Hematopoietic multipotent progenitor cell treated with erythropoietin and hydrocortisone succinate and interleukin-3 and kit ligand, for 17 days (in vitro differentiated cells): ENCODE measurements around the gene COL10A1.
"Not testable (repeated sequence)": the region's sequence is repeated elsewhere in the genome, so short reads cannot be mapped to it uniquely, and the experiment has no call there.

Experiments
- DNase-seq: peaks from one replicate; pipeline ENCODE4 v3.0.0-alpha.2; 2015; ENCODE audit warnings: low spot score

Gene COL10A1

DNA sequence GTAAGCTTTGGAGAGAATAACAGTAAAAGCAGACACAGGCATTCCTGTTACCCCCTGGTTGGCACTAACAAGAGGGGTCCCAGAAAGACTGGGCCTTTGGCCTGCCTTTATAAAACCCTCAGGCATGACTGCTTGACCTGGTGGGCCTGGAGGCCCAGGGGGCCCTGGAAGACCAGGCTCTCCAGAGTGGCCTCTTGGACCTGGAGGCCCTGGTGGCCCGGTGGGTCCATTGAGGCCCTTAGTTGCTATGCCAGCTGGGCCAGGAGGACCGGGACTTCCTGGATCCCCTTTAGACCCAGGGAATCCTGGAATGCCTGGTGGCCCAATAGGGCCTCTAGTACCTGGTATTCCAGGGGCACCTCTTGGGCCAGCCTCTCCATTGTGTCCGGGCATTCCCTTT is 5.5 kb downstream of the COL10A1 start:
- no peak for DNase-seq

GRCh38 chr6:116118608-116119007 is 7.3 kb downstream of the COL10A1 start:
- no peak for DNase-seq

DNA sequence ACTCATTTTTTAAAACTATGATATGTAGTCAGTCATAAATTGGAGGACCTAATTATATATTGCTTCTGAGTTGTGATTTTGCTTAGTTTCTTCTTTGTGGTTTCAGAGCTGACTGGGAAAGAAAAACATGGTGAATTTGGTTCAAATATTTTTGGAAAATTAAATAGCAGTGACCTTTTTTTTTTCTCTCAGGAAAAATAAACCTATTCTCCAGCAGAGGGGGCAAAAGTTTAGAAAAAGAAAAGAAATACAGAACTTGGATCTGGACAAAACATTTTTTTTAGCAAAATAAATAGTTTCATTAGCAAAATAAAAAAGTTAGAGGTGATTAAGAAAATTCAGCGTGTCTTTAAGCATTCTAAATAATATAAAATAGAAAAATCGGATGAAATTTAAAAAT is 10.2 kb downstream of the COL10A1 start:
- DNase-seq, result no peak

GRCh38 chr6:116113386-116113785 is 12.5 kb downstream of the COL10A1 start:
- DNase-seq, result no peak

- DNase-seq, result peak; percentile 20
Observed at GRCh38 chr6:116111552-116112528, 14.1 kb downstream of the COL10A1 start.

DNA sequence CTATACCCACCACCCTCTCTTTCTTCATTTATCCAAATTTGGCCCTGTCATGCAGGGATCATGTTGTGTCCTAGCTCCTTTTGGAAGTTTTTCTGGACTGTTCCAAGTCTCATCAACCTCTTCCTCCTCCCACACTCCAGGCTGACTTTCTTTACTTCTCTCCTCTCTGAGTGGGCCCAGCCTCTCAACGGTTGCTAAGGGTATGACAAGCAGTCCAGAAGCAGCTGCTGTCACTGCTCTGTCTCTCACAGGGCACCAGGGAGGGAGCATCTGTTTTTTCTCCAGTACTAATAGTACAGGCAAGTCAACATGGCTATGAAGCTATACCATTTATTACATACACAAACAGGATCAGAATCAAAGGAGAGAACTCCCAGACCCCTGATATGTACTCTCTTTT is 17.1 kb downstream of the COL10A1 start:
- DNase-seq, result no peak

DNA sequence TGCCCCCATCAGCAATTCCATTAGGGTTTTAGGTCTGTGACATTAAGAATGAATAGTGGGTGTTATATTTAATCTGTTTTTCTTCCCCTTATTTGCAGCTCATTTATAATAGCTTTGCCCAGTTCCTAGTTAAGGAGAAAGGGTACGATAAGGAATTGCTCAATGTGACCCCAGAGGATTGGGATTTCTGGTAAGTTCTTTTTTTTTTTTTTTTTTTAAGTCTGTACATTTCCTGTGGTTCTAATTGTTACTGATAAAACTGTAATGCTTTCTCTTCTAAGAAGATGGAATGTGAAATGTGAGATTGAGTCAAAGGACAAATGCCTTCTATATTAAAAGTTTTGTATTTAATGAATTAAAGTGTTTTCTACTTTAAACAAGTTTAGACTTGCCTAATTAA is 19.8 kb downstream of the COL10A1 start:
- no peak for DNase-seq

- no peak for DNase-seq
Observed at GRCh38 chr6:116105247-116105646, 20.7 kb downstream of the COL10A1 start.

DNA sequence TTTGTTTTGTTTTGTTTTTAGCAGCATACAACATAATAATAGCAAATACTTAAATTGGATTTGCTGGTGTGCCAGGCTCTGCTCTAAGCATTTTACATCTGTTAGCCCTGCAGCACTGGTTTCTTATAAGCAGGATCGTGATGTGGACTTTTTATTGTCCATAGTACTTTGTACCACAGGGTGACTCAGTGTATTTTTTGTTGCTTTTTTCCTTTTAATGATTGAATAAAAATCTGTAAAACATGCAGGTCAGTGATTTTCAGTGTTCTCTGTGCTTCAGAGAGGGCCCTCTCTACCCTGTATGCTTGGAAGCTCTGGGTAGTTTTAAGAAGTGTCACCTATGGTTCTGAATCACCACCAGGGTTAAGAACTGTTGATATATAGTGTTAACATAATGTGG is 21.3 kb downstream of the COL10A1 start:
- DNase-seq, result no peak

DNA sequence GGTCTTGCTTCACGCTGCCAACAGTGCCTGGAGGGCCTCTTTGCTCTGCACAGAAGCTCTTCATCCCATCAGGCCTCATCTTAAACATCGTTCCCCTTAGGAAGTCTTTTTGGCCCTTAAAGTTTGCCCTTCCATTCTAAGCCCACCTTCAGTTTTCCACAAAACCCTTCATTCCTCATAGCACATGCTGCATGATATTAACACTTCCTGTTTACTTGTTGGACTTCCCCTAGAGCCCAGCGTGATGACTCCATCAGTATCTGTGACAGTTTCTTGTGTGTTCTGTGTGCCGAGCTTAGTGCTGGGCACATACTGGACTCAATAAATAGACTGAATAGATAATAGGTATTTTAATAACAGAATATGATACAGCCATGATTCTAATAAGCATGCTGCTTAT is 23.1 kb downstream of the COL10A1 start:
- DNase-seq, result no peak

- no peak for DNase-seq
Observed at GRCh38 chr6:116101790-116102189, 24.1 kb downstream of the COL10A1 start.

- DNase-seq, result no peak
Observed at GRCh38 chr6:116101302-116101718, 24.6 kb downstream of the COL10A1 start.

GRCh38 chr6:116100419-116101301 is 25.3 kb downstream of the COL10A1 start, which contains the start of gene NT5DC1:
Gene NT5DC1 (plus strand): TSS chr6:116100853. CDS start chr6:116100931, 78 bp downstream.
- DNase-seq, result peak; percentile 72

DNA sequence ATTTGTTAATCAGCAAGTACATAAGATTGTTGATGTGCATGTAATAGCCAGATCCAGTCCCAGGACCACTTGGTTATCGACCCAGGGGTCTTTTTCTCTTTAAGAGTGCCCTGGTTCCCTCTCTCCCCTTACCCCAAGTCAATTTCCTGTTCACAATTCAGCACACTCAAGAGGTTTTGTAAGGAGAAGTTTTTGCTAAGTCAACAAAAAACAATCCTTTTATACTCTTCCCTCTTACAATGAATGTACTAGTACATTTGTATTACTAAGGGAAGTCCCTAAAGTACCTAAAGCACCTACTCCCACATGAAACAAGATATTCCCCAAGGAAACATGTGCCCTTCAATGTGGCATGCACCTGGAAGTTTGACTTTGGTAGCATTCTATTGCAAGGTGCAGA is 26.9 kb downstream of the COL10A1 start:
- no peak for DNase-seq

- no peak for DNase-seq
Observed at GRCh38 chr6:116096979-116097816, 28.7 kb downstream of the COL10A1 start.

DNA sequence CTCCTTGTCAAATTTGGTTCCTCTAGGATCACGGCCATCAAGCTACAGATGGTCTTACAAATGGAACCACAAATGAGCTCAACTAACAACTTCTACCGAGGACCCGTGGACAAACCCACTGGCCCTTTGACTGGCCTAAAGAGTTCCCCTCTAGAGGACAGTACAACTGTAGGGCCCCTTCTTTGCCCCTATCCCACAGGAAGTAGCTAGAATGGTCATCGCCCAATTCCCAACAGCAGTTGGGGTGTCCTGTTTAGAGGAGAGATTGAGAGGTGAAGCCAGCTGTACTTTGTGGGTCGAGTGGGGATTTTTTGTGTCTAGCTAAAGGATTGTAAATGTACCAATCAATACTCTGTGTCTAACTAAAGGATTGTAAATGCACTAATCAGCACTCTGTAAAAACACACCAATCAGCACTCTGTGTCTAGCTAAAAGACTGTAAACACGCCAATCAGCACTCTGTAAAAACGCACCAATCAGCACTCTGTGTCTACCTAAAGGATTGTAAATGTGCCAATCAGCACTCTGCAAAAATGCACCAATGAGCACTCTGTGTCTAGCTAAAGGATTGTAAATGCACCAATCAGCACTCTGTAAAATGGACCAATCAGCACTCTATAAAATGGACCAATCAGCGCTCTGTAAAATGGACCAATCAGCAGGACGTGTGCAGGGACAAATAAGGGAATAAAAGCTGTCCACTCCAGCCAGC is 29.7 kb downstream of the COL10A1 start:
- DNase-seq, result not testable (repeated sequence)

DNA sequence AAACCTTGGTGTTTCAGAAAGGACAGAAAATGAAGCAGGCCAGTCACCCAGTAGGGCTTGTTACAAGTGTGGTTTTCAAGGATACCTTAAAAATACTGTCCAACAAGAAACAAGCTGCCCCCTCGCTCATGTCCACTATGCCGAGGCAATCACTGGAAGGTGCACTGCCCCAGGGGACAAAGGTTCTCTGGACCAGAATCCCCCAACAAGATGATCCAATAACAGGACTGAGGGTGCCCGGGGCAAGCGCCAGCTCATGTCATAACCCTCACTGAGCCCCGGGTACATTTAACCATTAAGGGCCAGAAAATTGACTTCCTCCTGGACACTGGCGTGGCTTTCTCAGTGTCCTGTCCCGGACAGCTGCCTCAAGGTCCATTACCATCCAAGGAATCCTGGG is 31.9 kb downstream of the COL10A1 start:
- no peak for DNase-seq

DNA sequence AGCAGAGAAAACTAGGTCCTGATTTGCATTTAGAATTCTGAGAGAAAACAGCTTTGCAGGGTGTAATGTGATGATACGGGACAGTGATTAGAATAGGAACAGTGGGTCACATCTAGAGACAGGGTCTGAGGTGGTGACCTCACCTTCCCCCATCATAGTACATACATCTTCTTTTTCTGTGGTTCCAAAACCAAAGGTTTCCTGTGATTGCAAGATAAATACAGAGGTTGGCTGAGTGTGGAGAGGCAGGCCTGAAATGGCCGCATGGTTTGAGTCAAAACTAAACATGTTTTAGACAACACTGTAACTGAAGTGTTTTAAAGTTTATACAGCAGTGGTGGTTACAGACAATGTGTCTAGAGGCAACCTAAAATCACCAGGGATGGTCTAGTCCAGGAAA is 35.7 kb downstream of the COL10A1 start:
- DNase-seq, result no peak

DNA sequence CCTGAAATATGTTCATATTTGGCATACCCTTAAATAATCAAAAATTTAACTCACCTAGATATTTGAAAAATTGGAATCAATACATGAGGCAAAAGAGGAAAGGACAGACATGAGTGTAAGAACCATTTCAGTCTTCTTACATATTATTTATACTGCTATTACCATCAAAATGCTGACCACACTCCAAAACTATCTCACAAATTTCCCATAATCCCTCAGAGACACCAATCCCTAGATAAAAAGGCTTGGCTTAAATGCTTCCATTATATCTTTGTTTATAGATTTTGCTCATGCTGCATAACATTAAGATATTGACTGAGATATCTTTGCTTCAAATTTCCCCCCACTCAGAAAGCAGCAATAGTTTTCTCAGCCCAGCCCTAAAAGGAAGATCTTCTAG is 37.0 kb downstream of the COL10A1 start:
- DNase-seq, result no peak

- no peak for DNase-seq
Observed at GRCh38 chr6:116087437-116088027, 38.4 kb downstream of the COL10A1 start.

DNA sequence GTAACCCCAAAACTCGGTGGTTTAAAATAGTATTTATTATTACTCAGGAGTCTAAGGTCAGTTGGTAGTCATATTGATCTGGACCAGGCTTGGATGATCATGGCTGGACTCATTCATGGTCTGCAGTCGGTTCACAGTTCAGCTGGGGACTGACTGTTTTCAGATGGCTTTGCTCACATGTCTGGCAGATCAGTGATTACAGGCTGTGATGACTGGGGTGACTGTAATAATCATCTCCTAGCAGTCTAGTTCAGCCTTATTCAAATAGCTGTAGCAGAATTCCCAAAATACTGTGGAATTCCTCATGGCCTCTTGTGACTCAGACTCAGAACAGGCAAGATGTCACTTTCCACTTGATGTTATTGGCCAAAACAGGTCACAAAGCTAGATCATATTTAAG is 41.6 kb downstream of the COL10A1 start:
- DNase-seq, result no peak
